Left ventricle myocardium inferior (tissue), 1 donor: ENCODE data around the gene SEMA3C. TPM values are rescaled to one million over a fixed set of nuclear protein-coding genes. Genes with fewer than 3 reads are reported as not detected.

Source experiments
- DNase-seq: peaks from one replicate; pipeline ENCODE4 v3.0.0-alpha.2; 2020
- H3K27ac ChIP-seq: fragments of 200-600 bp; replicated peaks from 2 replicates; pipeline ENCODE4 v1.8.0; 2021
- H3K27me3 ChIP-seq: fragments of 200-600 bp; 2 replicates; pipeline ENCODE4 v1.8.0; 2021; ENCODE audit warnings: low read depth
- H3K36me3 ChIP-seq: fragments of 200-600 bp; 2 replicates; pipeline ENCODE4 v1.8.0; 2021
- H3K4me1 ChIP-seq: fragments of 200-600 bp; 2 replicates; pipeline ENCODE4 v1.8.0; 2021
- H3K4me3 ChIP-seq: fragments of 200-600 bp; 2 replicates; pipeline ENCODE4 v1.8.0; 2021; ENCODE audit warnings: mild to moderate bottlenecking, moderate library complexity
- H3K9me3 ChIP-seq: fragments of 200-600 bp; replicated peaks from 2 replicates; pipeline ENCODE4 v1.8.0; 2021
- CTCF ChIP-seq: fragments of 200-600 bp; IDR thresholded peaks from 2 replicates; pipeline ENCODE4 v1.8.0; 2021; ENCODE audit warnings: antibody characterized with exemption, mild to moderate bottlenecking, borderline replicate concordance
- intact Hi-C: fragments of 100-400 bp; cut with micrococcal nuclease; formaldehyde crosslinking; loops from one replicate; pipeline ENCODE4 v1.11.0; 2022
- total RNA-seq: library from RNA; stranded (reverse); fragmentation: NEBNext Ultra II Directional; extraction: Animal tissue kit (Norgen Biotek cat#: 25700); gene quantifications from one replicate; pipeline ENCODE4 v1.2.1, GENCODE V29; 2021
- donor health status: DM: no; HTN: yes; CAD: no; lungs with severe emphysema.

Gene SEMA3C
- total RNA-seq, 1 donor from 2014 or later: 66.5 TPM

- H3K9me3 ChIP-seq: no peaks in the 10 kb centered on the region
- no peak for DNase-seq
- TF ChIP-seq CTCF: no peak
- H3K27me3 ChIP-seq: no peaks in the 10 kb centered on the region
- no peaks in the 10 kb centered on the region for H3K36me3 ChIP-seq
- no peak overlapping the region for H3K4me3 ChIP-seq
- intact Hi-C loops: no loop called here
- no peak overlapping the region for H3K27ac ChIP-seq
- H3K4me1 ChIP-seq: peaks cover 28% of the 10 kb centered on the region
Measured at GRCh38 chr7:80876894-80877414, 41.9 kb downstream of the SEMA3C start.

GRCh38 chr7:80875537-80876120 lies 43.2 kb downstream of the SEMA3C start:
- Histone ChIP-seq H3K4me3 (no peak overlapping the region), H3K27me3 (no peaks in the 10 kb centered on the region), H3K9me3 (no peaks in the 10 kb centered on the region), H3K4me1 (peaks cover 33% of the 10 kb centered on the region), H3K27ac (no peak overlapping the region), H3K36me3 (no peaks in the 10 kb centered on the region)
- TF ChIP-seq CTCF: no peak
- intact Hi-C loops: no loop called here
- no peak for DNase-seq

- Histone ChIP-seq H3K9me3 (no peaks in the 10 kb centered on the region), H3K27me3 (no peaks in the 10 kb centered on the region), H3K4me3 (no peak overlapping the region), H3K27ac (no peak overlapping the region), H3K4me1 (peaks cover 30% of the 10 kb centered on the region), H3K36me3 (no peaks in the 10 kb centered on the region)
- DNase-seq: no peak
- intact Hi-C loops: no loop called here
- TF ChIP-seq CTCF: no peak
Measured at GRCh38 chr7:80873140-80873539, 45.7 kb downstream of the SEMA3C start.

GRCh38 chr7:80871228-80871627 lies 47.6 kb downstream of the SEMA3C start:
- Histone ChIP-seq H3K4me3 (no peak overlapping the region), H3K27ac (no peak overlapping the region), H3K4me1 (peaks cover 20% of the 10 kb centered on the region), H3K9me3 (no peaks in the 10 kb centered on the region), H3K36me3 (no peaks in the 10 kb centered on the region), H3K27me3 (no peaks in the 10 kb centered on the region)
- no peak for TF ChIP-seq CTCF
- intact Hi-C loops: no loop called here
- DNase-seq: no peak

- Histone ChIP-seq H3K4me3 (no peak overlapping the region), H3K36me3 (no peaks in the 10 kb centered on the region), H3K4me1 (peaks cover 20% of the 10 kb centered on the region), H3K9me3 (no peaks in the 10 kb centered on the region), H3K27ac (no peak overlapping the region), H3K27me3 (no peaks in the 10 kb centered on the region)
- TF ChIP-seq CTCF: no peak
- intact Hi-C loops: no loop called here
- DNase-seq: no peak
Measured at GRCh38 chr7:80870813-80871212, 48.0 kb downstream of the SEMA3C start.
